K562 (cell line): ENCODE data around the gene PDE4A. TPM values are rescaled to one million over a fixed set of nuclear protein-coding genes. Genes with fewer than 3 reads are reported as not detected.

Experiments used
- ARID1B ChIP-seq: fragments of 450-650 bp; IDR thresholded peaks from 2 replicates; pipeline ENCODE4 v1.6.1; 2016; ENCODE audit warnings: antibody characterized with exemption, mild to moderate bottlenecking, inconsistent platforms
- CEBPB ChIP-seq: fragments of 450-650 bp; IDR thresholded peaks from 2 replicates; pipeline ENCODE4 v1.6.1; 2016; ENCODE audit warnings: missing genetic modification characterization, missing compliant biosample characterization
- CREB1 ChIP-seq, 2 experiments: sonication (generic) in 1 of 2; formaldehyde crosslinking in 1 of 2; IDR thresholded peaks; 2 replicates each; pipeline versions ENCODE4 v1.6.1 to v1.8.0; 2012 to 2022; ENCODE audit warnings: inconsistent platforms in 1 of 2, mild to moderate bottlenecking in 1 of 2, missing genetic modification reagents in 1 of 2, moderate library complexity in 1 of 2
- E2F3 ChIP-seq: fragments of 250-450 bp; sonication (Bioruptor Pico); IDR thresholded peaks from 2 replicates; pipeline ENCODE4 v1.4.0; 2020; ENCODE audit warnings: mild to moderate bottlenecking
- EWSR1 ChIP-seq: fragments of 450-650 bp; IDR thresholded peaks from 2 replicates; pipeline ENCODE4 v1.6.1; 2018; ENCODE audit warnings: borderline replicate concordance, mild to moderate bottlenecking, low read depth, moderate library complexity; ENCODE audit not compliant: partially characterized antibody
- FOS ChIP-seq: IDR thresholded peaks from 3 replicates; pipeline ENCODE4 v1.6.1; 2011; ENCODE audit not compliant: insufficient read length; ENCODE audit errors: extremely low read depth
- FOXJ2 ChIP-seq: fragments of 200-800 bp; sonication (Bioruptor generic); IDR thresholded peaks from 2 replicates; pipeline ENCODE4 v1.6.1; 2016; ENCODE audit warnings: missing genetic modification characterization, missing compliant biosample characterization
- NRF1 ChIP-seq, 2 experiments: fragments of 450-650 bp; IDR thresholded peaks in 1 of 2; conservative IDR thresholded peaks in 1 of 2; 2 replicates each; pipeline ENCODE4 v1.6.1; 2014; ENCODE audit warnings: mild to moderate bottlenecking in 2 of 2
- SAFB ChIP-seq: fragments of 200-400 bp; formaldehyde crosslinking; IDR thresholded peaks from 2 replicates; pipeline ENCODE4 v1.6.1; 2017; ENCODE audit warnings: low read depth, low read length, borderline replicate concordance
- SMARCE1 ChIP-seq: fragments of 450-650 bp; IDR thresholded peaks from 2 replicates; pipeline ENCODE4 v1.7.1; 2016; ENCODE audit warnings: mild to moderate bottlenecking
- TRIM24 ChIP-seq, 2 experiments: fragments of 450-650 bp; IDR thresholded peaks; 2 replicates each; pipeline ENCODE4 v1.6.1; 2016
- ZBTB17 ChIP-seq: fragments of 450-650 bp; formaldehyde crosslinking; IDR thresholded peaks from 2 replicates; pipeline ENCODE4 v1.4.0; 2020; ENCODE audit warnings: mild to moderate bottlenecking
- ZBTB7A ChIP-seq: IDR thresholded peaks from 2 replicates; pipeline ENCODE4 v1.6.1; 2011; ENCODE audit warnings: low read depth, mild to moderate bottlenecking, low read length, moderate library complexity, borderline replicate concordance; ENCODE audit not compliant: control insufficient read depth
- ZC3H8 ChIP-seq: fragments of 450-650 bp; IDR thresholded peaks from 2 replicates; pipeline ENCODE4 v1.6.1; 2017
- polyA plus RNA-seq, 8 experiments: library from polyadenylated mRNA; depleted of rRNA in 4 of 8; stranded (reverse) in 5 of 8; unstranded in 3 of 8; fragments of >200 nt; fragmentation: Nextera tagmentation in 2 of 8; fragmentation: Illumina TruSeq in 1 of 8; extraction: Ambion mirVana in 2 of 8; extraction: Trizol in 1 of 8; gene quantifications; 2 replicates each; pipeline versions ENCODE4 v1.2.1 to v1.2.3, GENCODE V29; 2011 to 2014; ENCODE audit warnings: inconsistent platforms in 1 of 8, missing spikeins in 1 of 8
- total RNA-seq, 7 experiments: library from RNA; depleted of rRNA in 6 of 7; stranded (reverse); fragments of >200 nt in 6 of 7; fragmentation: Illumina TruSeq in 2 of 7; extraction: Trizol in 2 of 7; gene quantifications; 2 replicates each; pipeline versions ENCODE4 v1.2.1 to v1.2.3, GENCODE V29; 2011 to 2021; ENCODE audit warnings: low replicate concordance in 1 of 7
- TF ChIP-seq, protein P1 (sequence below): fragments of 250-450 bp; sonication (Bioruptor Pico); IDR thresholded peaks from 2 replicates; pipeline ENCODE4 v1.6.1; 2021; ENCODE audit warnings: mild to moderate bottlenecking
- TF ChIP-seq, protein P2 (sequence below): IDR thresholded peaks from 3 replicates; pipeline ENCODE4 v1.6.1; 2011; ENCODE audit warnings: borderline replicate concordance, mild to moderate bottlenecking; ENCODE audit not compliant: insufficient read length, insufficient read depth
- TF ChIP-seq, protein P3 (sequence below): fragments of 150-350 bp; conservative IDR thresholded peaks from 2 replicates; pipeline ENCODE4 v1.6.1; 2014; ENCODE audit warnings: low read length
- TF ChIP-seq, protein P4 (sequence below): IDR thresholded peaks from 3 replicates; pipeline ENCODE4 v1.6.1; 2011; ENCODE audit warnings: borderline replicate concordance, mild to moderate bottlenecking, moderate library complexity; ENCODE audit not compliant: insufficient read length; ENCODE audit errors: extremely low read depth
- TF ChIP-seq, protein P5 (sequence below), 2 experiments: fragments of 250-450 bp in 1 of 2; fragments of 450-650 bp in 1 of 2; sonication (Bioruptor Pico) in 1 of 2; IDR thresholded peaks; 2 replicates each; pipeline versions ENCODE4 v1.6.1 to v1.8.0; 2016 to 2021; ENCODE audit warnings: mild to moderate bottlenecking in 2 of 2, moderate library complexity in 2 of 2, missing compliant biosample characterization in 1 of 2, missing genetic modification characterization in 1 of 2

Gene PDE4A
- total and polyA plus RNA-seq, 9 of the 15 experiments (the other 6 are each of a cell fraction or from before 2014, with no cell fraction given): 0.66 to 26.9 (median 4.6) TPM

DNA sequence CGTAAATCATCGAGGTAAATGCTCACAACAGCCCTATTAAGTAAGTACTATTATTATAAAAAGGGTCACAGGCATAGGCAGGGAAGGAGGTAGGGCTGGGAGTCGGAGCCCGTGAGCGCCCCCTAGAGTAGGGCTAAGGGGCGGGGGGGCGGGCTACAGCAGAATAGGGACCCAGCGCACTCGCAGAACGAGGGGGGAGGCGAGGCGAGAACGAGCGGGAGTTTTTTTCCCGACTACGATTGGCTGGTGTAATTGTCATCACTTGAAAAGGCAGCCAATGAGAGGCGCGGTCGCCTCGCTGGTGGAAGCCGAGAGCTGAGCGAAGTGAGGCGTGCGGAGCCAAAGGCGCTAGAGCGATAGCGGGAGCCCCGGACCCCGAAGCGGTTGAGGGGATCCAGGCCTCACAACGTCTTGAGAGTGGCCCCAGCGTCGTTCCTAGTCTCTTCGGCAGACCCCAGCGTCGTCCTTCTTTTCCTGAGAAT, 58.6 kb downstream of the PDE4A start (continued):
- TF ChIP-seq ARID1B (no peak), FOS (peak; percentile 71), ZC3H8 (no peak), SMARCE1 (no peak), CEBPB (no peak), ZBTB7A (peak; percentile 57), E2F3 (CRISPR knock-in tag) (no peak), CREB1 (IDR thresholded peaks at IDR 0.05) (0 out of 2 replicates have a peak, but pooled peaks have one; percentile 24), CREB1 (CRISPR knock-in tag; IDR thresholded peaks at IDR 0.05) (peak; percentile 59), TRIM24 (IDR thresholded peaks at IDR 0.05) (no peak), SAFB (no peak), ZBTB17 (no peak), EWSR1 (no peak), FOXJ2 (tag) (no peak), NRF1 (conservative IDR thresholded peaks at IDR 0.05 in 1 of 2, IDR thresholded peaks at IDR 0.05 in 1 of 2) (peak; percentile 60 to 68)
- TF ChIP-seq, protein P1, sequence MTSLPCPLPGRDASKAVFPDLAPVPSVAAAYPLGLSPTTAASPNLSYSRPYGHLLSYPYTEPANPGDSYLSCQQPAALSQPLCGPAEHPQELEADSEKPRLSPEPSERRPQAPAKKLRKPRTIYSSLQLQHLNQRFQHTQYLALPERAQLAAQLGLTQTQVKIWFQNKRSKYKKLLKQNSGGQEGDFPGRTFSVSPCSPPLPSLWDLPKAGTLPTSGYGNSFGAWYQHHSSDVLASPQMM: no peak
- TF ChIP-seq, protein P2, sequence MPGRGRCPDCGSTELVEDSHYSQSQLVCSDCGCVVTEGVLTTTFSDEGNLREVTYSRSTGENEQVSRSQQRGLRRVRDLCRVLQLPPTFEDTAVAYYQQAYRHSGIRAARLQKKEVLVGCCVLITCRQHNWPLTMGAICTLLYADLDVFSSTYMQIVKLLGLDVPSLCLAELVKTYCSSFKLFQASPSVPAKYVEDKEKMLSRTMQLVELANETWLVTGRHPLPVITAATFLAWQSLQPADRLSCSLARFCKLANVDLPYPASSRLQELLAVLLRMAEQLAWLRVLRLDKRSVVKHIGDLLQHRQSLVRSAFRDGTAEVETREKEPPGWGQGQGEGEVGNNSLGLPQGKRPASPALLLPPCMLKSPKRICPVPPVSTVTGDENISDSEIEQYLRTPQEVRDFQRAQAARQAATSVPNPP: no peak
- TF ChIP-seq, protein P3, sequence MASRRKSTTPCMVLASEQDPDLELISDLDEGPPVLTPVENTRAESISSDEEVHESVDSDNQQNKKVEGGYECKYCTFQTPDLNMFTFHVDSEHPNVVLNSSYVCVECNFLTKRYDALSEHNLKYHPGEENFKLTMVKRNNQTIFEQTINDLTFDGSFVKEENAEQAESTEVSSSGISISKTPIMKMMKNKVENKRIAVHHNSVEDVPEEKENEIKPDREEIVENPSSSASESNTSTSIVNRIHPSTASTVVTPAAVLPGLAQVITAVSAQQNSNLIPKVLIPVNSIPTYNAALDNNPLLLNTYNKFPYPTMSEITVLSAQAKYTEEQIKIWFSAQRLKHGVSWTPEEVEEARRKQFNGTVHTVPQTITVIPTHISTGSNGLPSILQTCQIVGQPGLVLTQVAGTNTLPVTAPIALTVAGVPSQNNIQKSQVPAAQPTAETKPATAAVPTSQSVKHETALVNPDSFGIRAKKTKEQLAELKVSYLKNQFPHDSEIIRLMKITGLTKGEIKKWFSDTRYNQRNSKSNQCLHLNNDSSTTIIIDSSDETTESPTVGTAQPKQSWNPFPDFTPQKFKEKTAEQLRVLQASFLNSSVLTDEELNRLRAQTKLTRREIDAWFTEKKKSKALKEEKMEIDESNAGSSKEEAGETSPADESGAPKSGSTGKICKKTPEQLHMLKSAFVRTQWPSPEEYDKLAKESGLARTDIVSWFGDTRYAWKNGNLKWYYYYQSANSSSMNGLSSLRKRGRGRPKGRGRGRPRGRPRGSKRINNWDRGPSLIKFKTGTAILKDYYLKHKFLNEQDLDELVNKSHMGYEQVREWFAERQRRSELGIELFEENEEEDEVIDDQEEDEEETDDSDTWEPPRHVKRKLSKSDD: no peak
- TF ChIP-seq, protein P4, sequence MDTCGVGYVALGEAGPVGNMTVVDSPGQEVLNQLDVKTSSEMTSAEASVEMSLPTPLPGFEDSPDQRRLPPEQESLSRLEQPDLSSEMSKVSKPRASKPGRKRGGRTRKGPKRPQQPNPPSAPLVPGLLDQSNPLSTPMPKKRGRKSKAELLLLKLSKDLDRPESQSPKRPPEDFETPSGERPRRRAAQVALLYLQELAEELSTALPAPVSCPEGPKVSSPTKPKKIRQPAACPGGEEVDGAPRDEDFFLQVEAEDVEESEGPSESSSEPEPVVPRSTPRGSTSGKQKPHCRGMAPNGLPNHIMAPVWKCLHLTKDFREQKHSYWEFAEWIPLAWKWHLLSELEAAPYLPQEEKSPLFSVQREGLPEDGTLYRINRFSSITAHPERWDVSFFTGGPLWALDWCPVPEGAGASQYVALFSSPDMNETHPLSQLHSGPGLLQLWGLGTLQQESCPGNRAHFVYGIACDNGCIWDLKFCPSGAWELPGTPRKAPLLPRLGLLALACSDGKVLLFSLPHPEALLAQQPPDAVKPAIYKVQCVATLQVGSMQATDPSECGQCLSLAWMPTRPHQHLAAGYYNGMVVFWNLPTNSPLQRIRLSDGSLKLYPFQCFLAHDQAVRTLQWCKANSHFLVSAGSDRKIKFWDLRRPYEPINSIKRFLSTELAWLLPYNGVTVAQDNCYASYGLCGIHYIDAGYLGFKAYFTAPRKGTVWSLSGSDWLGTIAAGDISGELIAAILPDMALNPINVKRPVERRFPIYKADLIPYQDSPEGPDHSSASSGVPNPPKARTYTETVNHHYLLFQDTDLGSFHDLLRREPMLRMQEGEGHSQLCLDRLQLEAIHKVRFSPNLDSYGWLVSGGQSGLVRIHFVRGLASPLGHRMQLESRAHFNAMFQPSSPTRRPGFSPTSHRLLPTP: no peak
- TF ChIP-seq, protein P5, sequence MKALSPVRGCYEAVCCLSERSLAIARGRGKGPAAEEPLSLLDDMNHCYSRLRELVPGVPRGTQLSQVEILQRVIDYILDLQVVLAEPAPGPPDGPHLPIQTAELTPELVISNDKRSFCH (CRISPR knock-in tag; IDR thresholded peaks at IDR 0.05): no peak
- TF ChIP-seq, protein P5 (tag; IDR thresholded peaks at IDR 0.05): no peak
